ENCODE data around the gene LACTB. TPM values are rescaled to one million over a fixed set of nuclear protein-coding genes. Genes with fewer than 3 reads are reported as not detected.

Gene LACTB
- total and polyA plus RNA-seq, 5 donors from 2014 or later: 7.5 to 11.8 (median 8.5) TPM

GRCh38 chr15:63172376-63172775, 50.7 kb downstream of the LACTB start:
- H3K4me1 ChIP-seq (ENCODE audit: control insufficient read depth, insufficient read depth, low read length, poor library complexity, severe bottlenecking): no peaks in the 10 kb centered on the region

GRCh38 chr15:63172851-63173451, 51.3 kb downstream of the LACTB start:
- no peaks in the 10 kb centered on the region for H3K9me3 Mint-ChIP-seq
- H3K4me3 Mint-ChIP-seq: no peak overlapping the region
- Histone ChIP-seq H3K36me3 (ENCODE audit: control insufficient read depth, insufficient read depth, low read length) (no peaks in the 10 kb centered on the region), H3K4me3 (ENCODE audit: low read depth, low read length) (no peak overlapping the region), H3K27me3 (ENCODE audit: control insufficient read depth, insufficient read depth, low read length) (no peaks in the 10 kb centered on the region), H3K27ac (ENCODE audit: insufficient read depth, low read length, poor library complexity, severe bottlenecking) (no peak overlapping the region), H3K9me3 (ENCODE audit: control insufficient read depth in 2 of 2, low read length in 2 of 2) (no peaks in the 10 kb centered on the region), H3K4me1 (ENCODE audit: control insufficient read depth, insufficient read depth, low read length, poor library complexity, severe bottlenecking) (no peaks in the 10 kb centered on the region)
- no peaks in the 10 kb centered on the region for H3K36me3 Mint-ChIP-seq
- no peaks in the 10 kb centered on the region for H3K4me1 Mint-ChIP-seq
- H3K27ac Mint-ChIP-seq: no peak overlapping the region
- ATAC-seq (ENCODE audit: low read depth in 2 of 2) (no peak), DNase-seq (no peak)
- H3K27me3 Mint-ChIP-seq: no peaks in the 10 kb centered on the region

More at GRCh38 chr15:63172376-63172775, 50.7 kb downstream of the LACTB start:
- Histone ChIP-seq H3K27ac (ENCODE audit: insufficient read depth, low read length, poor library complexity, severe bottlenecking) (no peak overlapping the region), H3K27me3 (ENCODE audit: control insufficient read depth, insufficient read depth, low read length) (no peaks in the 10 kb centered on the region), H3K36me3 (ENCODE audit: control insufficient read depth, insufficient read depth, low read length) (no peaks in the 10 kb centered on the region), H3K9me3 (ENCODE audit: control insufficient read depth in 2 of 2, low read length in 2 of 2) (no peaks in the 10 kb centered on the region), H3K4me3 (ENCODE audit: low read depth, low read length) (no peak overlapping the region)
- Mint-ChIP-seq H3K36me3 (no peaks in the 10 kb centered on the region), H3K9me3 (no peaks in the 10 kb centered on the region), H3K4me3 (no peak overlapping the region), H3K4me1 (no peaks in the 10 kb centered on the region), H3K27ac (peak overlapping the region in 2 of 3 donors; percentile 30 to 32), H3K27me3 (no peaks in the 10 kb centered on the region)
- ATAC-seq (ENCODE audit: low read depth in 2 of 2) (no peak), DNase-seq (no peak)

GRCh38 chr15:63176302-63176701, 54.6 kb downstream of the LACTB start:
- no peak for DNase-seq
- Mint-ChIP-seq H3K27ac (no peak overlapping the region), H3K27me3 (peaks cover under 1% of the 10 kb centered on the region)

GRCh38 chr15:63178034-63178433, 56.4 kb downstream of the LACTB start:
- H3K27ac Mint-ChIP-seq: peak overlapping the region in 1 of 3 donors; percentile 44
- Histone ChIP-seq H3K9me3 (ENCODE audit: control insufficient read depth in 2 of 2, low read length in 2 of 2) (no peaks in the 10 kb centered on the region), H3K27ac (ENCODE audit: insufficient read depth, low read length, poor library complexity, severe bottlenecking) (no peak overlapping the region), H3K27me3 (ENCODE audit: control insufficient read depth, insufficient read depth, low read length) (no peaks in the 10 kb centered on the region), H3K4me1 (ENCODE audit: control insufficient read depth, insufficient read depth, low read length, poor library complexity, severe bottlenecking) (no peaks in the 10 kb centered on the region), H3K4me3 (ENCODE audit: low read depth, low read length) (no peak overlapping the region), H3K36me3 (ENCODE audit: control insufficient read depth, insufficient read depth, low read length) (no peaks in the 10 kb centered on the region)
- no peak for ATAC-seq (ENCODE audit: low read depth in 2 of 2)
- no peak for DNase-seq
- H3K4me1 Mint-ChIP-seq: no peaks in the 10 kb centered on the region
- no peaks in the 10 kb centered on the region for H3K9me3 Mint-ChIP-seq
- H3K4me3 Mint-ChIP-seq: no peak overlapping the region
- H3K36me3 Mint-ChIP-seq: no peaks in the 10 kb centered on the region
- H3K27me3 Mint-ChIP-seq: peaks cover 7% of the 10 kb centered on the region

More at GRCh38 chr15:63176302-63176701, 54.6 kb downstream of the LACTB start:
- Mint-ChIP-seq H3K4me3 (no peak overlapping the region), H3K36me3 (no peaks in the 10 kb centered on the region), H3K4me1 (no peaks in the 10 kb centered on the region), H3K9me3 (no peaks in the 10 kb centered on the region)
- Histone ChIP-seq H3K4me1 (ENCODE audit: control insufficient read depth, insufficient read depth, low read length, poor library complexity, severe bottlenecking) (no peaks in the 10 kb centered on the region), H3K4me3 (ENCODE audit: low read depth, low read length) (no peak overlapping the region), H3K9me3 (ENCODE audit: control insufficient read depth in 2 of 2, low read length in 2 of 2) (no peaks in the 10 kb centered on the region), H3K36me3 (ENCODE audit: control insufficient read depth, insufficient read depth, low read length) (no peaks in the 10 kb centered on the region), H3K27me3 (ENCODE audit: control insufficient read depth, insufficient read depth, low read length) (no peaks in the 10 kb centered on the region), H3K27ac (ENCODE audit: insufficient read depth, low read length, poor library complexity, severe bottlenecking) (no peak overlapping the region)
- no peak for ATAC-seq (ENCODE audit: low read depth in 2 of 2)

GRCh38 chr15:63180746-63181145, 59.1 kb downstream of the LACTB start:
- no peak for DNase-seq
- peaks cover 0 to 2% (median 0%) of the 10 kb centered on the region in 4 donors for H3K4me1 Mint-ChIP-seq
- peaks cover 7% of the 10 kb centered on the region for H3K27me3 Mint-ChIP-seq
- H3K36me3 ChIP-seq (ENCODE audit: control insufficient read depth, insufficient read depth, low read length): no peaks in the 10 kb centered on the region
- ATAC-seq (ENCODE audit: low read depth in 2 of 2): no peak
- no peak overlapping the region for H3K27ac ChIP-seq (ENCODE audit: insufficient read depth, low read length, poor library complexity, severe bottlenecking)
- H3K27me3 ChIP-seq (ENCODE audit: control insufficient read depth, insufficient read depth, low read length): no peaks in the 10 kb centered on the region
- H3K4me3 Mint-ChIP-seq: no peak overlapping the region
- no peaks in the 10 kb centered on the region for H3K9me3 ChIP-seq (ENCODE audit: control insufficient read depth in 2 of 2, low read length in 2 of 2)
- no peak overlapping the region for H3K4me3 ChIP-seq (ENCODE audit: low read depth, low read length)
- H3K36me3 Mint-ChIP-seq: no peaks in the 10 kb centered on the region
- no peak overlapping the region for H3K27ac Mint-ChIP-seq
- H3K4me1 ChIP-seq (ENCODE audit: control insufficient read depth, insufficient read depth, low read length, poor library complexity, severe bottlenecking): no peaks in the 10 kb centered on the region
- no peaks in the 10 kb centered on the region for H3K9me3 Mint-ChIP-seq

GRCh38 chr15:63181648-63182047, 60.0 kb downstream of the LACTB start:
- H3K9me3 ChIP-seq (ENCODE audit: control insufficient read depth in 2 of 2, low read length in 2 of 2): no peaks in the 10 kb centered on the region
- H3K27me3 ChIP-seq (ENCODE audit: control insufficient read depth, insufficient read depth, low read length): no peaks in the 10 kb centered on the region
- H3K36me3 ChIP-seq (ENCODE audit: control insufficient read depth, insufficient read depth, low read length): no peaks in the 10 kb centered on the region
- DNase-seq: no peak
- Mint-ChIP-seq H3K27me3 (peaks cover 7% of the 10 kb centered on the region), H3K9me3 (no peaks in the 10 kb centered on the region), H3K36me3 (no peaks in the 10 kb centered on the region), H3K27ac (no peak overlapping the region), H3K4me3 (no peak overlapping the region), H3K4me1 (peaks cover 0 to 2% (median 0%) of the 10 kb centered on the region in 4 donors)
- no peak for ATAC-seq (ENCODE audit: low read depth in 2 of 2)
- no peak overlapping the region for H3K27ac ChIP-seq (ENCODE audit: insufficient read depth, low read length, poor library complexity, severe bottlenecking)
- no peak overlapping the region for H3K4me3 ChIP-seq (ENCODE audit: low read depth, low read length)
- H3K4me1 ChIP-seq (ENCODE audit: control insufficient read depth, insufficient read depth, low read length, poor library complexity, severe bottlenecking): no peaks in the 10 kb centered on the region

- H3K36me3 Mint-ChIP-seq: no peaks in the 10 kb centered on the region
- no peaks in the 10 kb centered on the region for H3K27me3 ChIP-seq (ENCODE audit: control insufficient read depth, insufficient read depth, low read length)
- H3K4me3 Mint-ChIP-seq: peak overlapping the region in 1 of 4 donors; percentile 39
- H3K27me3 Mint-ChIP-seq: peaks cover 7% of the 10 kb centered on the region
- H3K4me3 ChIP-seq (ENCODE audit: low read depth, low read length): no peak overlapping the region
- no peaks in the 10 kb centered on the region for H3K9me3 ChIP-seq (ENCODE audit: control insufficient read depth in 2 of 2, low read length in 2 of 2)
- no peak for DNase-seq
- H3K4me1 Mint-ChIP-seq: peaks cover 0 to 17% (median 12%) of the 10 kb centered on the region in 4 donors
- peaks cover 0 to 3% (median 0%) of the 10 kb centered on the region in 7 donors for H3K9me3 Mint-ChIP-seq
- H3K4me1 ChIP-seq (ENCODE audit: control insufficient read depth, insufficient read depth, low read length, poor library complexity, severe bottlenecking): peaks cover 10% of the 10 kb centered on the region
- ATAC-seq (ENCODE audit: low read depth in 2 of 2): no peak
- H3K36me3 ChIP-seq (ENCODE audit: control insufficient read depth, insufficient read depth, low read length): no peaks in the 10 kb centered on the region
- no peak overlapping the region for H3K27ac Mint-ChIP-seq
- H3K27ac ChIP-seq (ENCODE audit: insufficient read depth, low read length, poor library complexity, severe bottlenecking): no peak overlapping the region
Measured at GRCh38 chr15:63185206-63185605, 63.5 kb downstream of the LACTB start.

- H3K4me1 Mint-ChIP-seq: peaks cover 0 to 25% (median 17%) of the 10 kb centered on the region in 4 donors
- H3K4me3 Mint-ChIP-seq: peak overlapping the region in 1 of 4 donors; percentile 48
- no peak for DNase-seq
- Histone ChIP-seq H3K4me1 (ENCODE audit: control insufficient read depth, insufficient read depth, low read length, poor library complexity, severe bottlenecking) (peaks cover 11% of the 10 kb centered on the region), H3K36me3 (ENCODE audit: control insufficient read depth, insufficient read depth, low read length) (no peaks in the 10 kb centered on the region), H3K9me3 (ENCODE audit: control insufficient read depth in 2 of 2, low read length in 2 of 2) (no peaks in the 10 kb centered on the region), H3K4me3 (ENCODE audit: low read depth, low read length) (no peak overlapping the region), H3K27me3 (ENCODE audit: control insufficient read depth, insufficient read depth, low read length) (no peaks in the 10 kb centered on the region), H3K27ac (ENCODE audit: insufficient read depth, low read length, poor library complexity, severe bottlenecking) (no peak overlapping the region)
- H3K27ac Mint-ChIP-seq: no peak overlapping the region
- H3K9me3 Mint-ChIP-seq: peaks cover 0 to 3% (median 0%) of the 10 kb centered on the region in 7 donors
- peaks cover 7% of the 10 kb centered on the region for H3K27me3 Mint-ChIP-seq
- ATAC-seq (ENCODE audit: low read depth in 2 of 2): no peak
- no peaks in the 10 kb centered on the region for H3K36me3 Mint-ChIP-seq
Measured at GRCh38 chr15:63186065-63186464, 64.4 kb downstream of the LACTB start.
